Progenitor cell of endocrine pancreas (in vitro differentiated cells): ENCODE measurements around the gene TRPV2. TPM values are rescaled to one million over a fixed set of nuclear protein-coding genes. Genes with fewer than 3 reads are reported as not detected.
"Not testable (repeated sequence)": the region's sequence is repeated elsewhere in the genome, so short reads cannot be mapped to it uniquely, and the experiment has no call there.

Experiments
- DNase-seq: peaks from one replicate; pipeline ENCODE4 v3.0.0; 2021; ENCODE audit warnings: low spot score; ENCODE audit not compliant: unreplicated experiment
- H3K27ac Mint-ChIP-seq: 2 replicates; pipeline ENCODE4 v1.8.0; 2021; ENCODE audit warnings: mild to moderate bottlenecking, moderate library complexity, mixed read lengths
- H3K27me3 Mint-ChIP-seq: 2 replicates; pipeline ENCODE4 v1.8.0; 2021; ENCODE audit warnings: mixed read lengths
- H3K36me3 Mint-ChIP-seq: 2 replicates; pipeline ENCODE4 v1.8.0; 2022; ENCODE audit warnings: mixed read lengths; ENCODE audit not compliant: insufficient read depth
- H3K4me1 Mint-ChIP-seq: 2 replicates; pipeline ENCODE4 v1.8.0; 2021; ENCODE audit warnings: low read depth, mixed read lengths
- H3K4me3 Mint-ChIP-seq: 2 replicates; pipeline ENCODE4 v1.8.0; 2021; ENCODE audit warnings: low read depth, mild to moderate bottlenecking, moderate library complexity, mixed read lengths
- H3K9me3 Mint-ChIP-seq: 2 replicates; pipeline ENCODE4 v1.8.0; 2021; ENCODE audit warnings: low read depth, mixed read lengths
- total RNA-seq: library from RNA; stranded (reverse); gene quantifications from 2 replicates; pipeline ENCODE4 v1.2.1, GENCODE V29; 2021
- TF ChIP-seq, protein P1 (sequence below): fragments of 200-600 bp; sonication (generic); IDR thresholded peaks from one replicate; pipeline ENCODE4 v1.5.0; 2021; ENCODE audit warnings: antibody characterized with exemption, mild to moderate bottlenecking; ENCODE audit not compliant: unreplicated experiment

Gene TRPV2
- total RNA-seq, 1 donor from 2014 or later, result 2.1 TPM

DNA sequence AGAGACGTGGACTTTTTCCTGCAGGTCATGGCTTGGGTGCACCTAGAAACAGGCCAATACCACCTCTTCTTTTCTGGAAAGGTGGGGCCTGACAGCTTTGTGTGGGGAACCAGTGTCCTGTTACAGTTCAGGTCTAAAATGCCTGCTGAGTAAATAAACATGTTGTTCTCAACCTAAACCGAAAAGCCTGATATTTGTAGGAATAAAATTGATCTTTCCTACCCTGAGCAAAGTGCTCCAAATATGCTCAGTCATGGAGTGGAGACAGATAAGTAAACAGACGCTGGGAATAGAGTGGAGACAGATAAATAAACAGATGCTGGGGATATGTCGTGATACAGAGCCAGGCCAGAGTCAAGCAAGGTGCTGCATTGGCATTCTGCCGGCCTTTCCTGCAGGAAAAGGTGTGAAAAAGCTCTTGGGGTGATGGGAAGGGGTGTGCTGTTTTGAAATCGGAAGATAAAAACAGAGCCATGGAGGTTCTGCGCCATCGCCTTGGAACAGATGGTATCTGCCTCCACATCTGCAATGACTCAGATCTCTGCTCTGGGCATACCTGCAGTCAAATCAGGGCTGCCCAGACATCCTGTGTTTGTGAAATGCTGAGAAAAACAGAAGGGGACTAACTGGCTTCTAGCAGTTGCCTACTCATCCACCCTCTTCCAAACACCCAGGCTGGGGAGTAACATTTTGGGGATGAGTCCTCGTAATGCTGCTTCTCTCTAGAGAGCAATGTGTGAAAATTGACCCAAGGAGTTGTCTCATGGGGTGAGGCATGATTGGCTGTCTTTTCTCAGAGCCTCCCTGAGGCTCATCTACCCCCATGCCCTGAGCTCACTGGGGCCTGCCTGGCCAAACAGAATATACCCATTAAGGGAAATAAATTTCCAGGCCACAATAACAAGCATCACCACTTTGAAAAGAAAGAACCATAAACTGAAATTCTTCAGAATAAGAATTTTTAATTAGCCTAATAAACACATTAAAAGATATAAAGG, 16.8 kb upstream of the TRPV2 start:
- Mint-ChIP-seq H3K27me3 (no peaks in the 10 kb centered on the region), H3K36me3 (no peaks in the 10 kb centered on the region), H3K4me3 (no peak overlapping the region)

DNA sequence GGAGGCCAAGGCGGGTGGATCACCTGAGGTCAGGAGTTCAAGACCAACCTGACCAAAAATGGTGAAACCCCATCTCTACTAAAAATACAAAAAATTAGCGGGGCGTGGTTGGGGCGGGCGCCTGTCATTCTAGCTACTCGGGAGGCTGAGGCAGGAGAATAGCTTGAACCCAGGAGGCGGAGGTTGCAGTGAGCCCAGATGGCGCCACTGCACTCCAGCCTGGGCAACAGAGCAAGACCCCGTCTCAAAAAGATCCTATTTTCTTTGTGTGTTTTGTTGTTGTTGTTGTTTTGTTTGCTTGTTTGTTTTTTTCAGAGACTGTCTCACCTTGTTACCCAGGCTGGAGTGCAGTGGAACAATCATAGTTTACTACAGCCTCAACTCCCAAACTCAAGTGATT, 11.5 kb upstream of the TRPV2 start:
- H3K9me3 Mint-ChIP-seq, H3K27ac Mint-ChIP-seq, DNase-seq, H3K27me3 Mint-ChIP-seq, H3K4me3 Mint-ChIP-seq, H3K36me3 Mint-ChIP-seq: not testable (repeated sequence)
- H3K4me1 Mint-ChIP-seq, result peaks cover 13% of the 10 kb centered on the region

More for the DNA sequence above, 16.8 kb upstream of the TRPV2 start:
- Mint-ChIP-seq H3K27ac (peak overlapping the region; percentile 86), H3K4me1 (peaks cover 29% of the 10 kb centered on the region), H3K9me3 (no peaks in the 10 kb centered on the region)
- TF ChIP-seq, protein P1, sequence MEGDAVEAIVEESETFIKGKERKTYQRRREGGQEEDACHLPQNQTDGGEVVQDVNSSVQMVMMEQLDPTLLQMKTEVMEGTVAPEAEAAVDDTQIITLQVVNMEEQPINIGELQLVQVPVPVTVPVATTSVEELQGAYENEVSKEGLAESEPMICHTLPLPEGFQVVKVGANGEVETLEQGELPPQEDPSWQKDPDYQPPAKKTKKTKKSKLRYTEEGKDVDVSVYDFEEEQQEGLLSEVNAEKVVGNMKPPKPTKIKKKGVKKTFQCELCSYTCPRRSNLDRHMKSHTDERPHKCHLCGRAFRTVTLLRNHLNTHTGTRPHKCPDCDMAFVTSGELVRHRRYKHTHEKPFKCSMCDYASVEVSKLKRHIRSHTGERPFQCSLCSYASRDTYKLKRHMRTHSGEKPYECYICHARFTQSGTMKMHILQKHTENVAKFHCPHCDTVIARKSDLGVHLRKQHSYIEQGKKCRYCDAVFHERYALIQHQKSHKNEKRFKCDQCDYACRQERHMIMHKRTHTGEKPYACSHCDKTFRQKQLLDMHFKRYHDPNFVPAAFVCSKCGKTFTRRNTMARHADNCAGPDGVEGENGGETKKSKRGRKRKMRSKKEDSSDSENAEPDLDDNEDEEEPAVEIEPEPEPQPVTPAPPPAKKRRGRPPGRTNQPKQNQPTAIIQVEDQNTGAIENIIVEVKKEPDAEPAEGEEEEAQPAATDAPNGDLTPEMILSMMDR, result no peak
- no peak for DNase-seq

DNA sequence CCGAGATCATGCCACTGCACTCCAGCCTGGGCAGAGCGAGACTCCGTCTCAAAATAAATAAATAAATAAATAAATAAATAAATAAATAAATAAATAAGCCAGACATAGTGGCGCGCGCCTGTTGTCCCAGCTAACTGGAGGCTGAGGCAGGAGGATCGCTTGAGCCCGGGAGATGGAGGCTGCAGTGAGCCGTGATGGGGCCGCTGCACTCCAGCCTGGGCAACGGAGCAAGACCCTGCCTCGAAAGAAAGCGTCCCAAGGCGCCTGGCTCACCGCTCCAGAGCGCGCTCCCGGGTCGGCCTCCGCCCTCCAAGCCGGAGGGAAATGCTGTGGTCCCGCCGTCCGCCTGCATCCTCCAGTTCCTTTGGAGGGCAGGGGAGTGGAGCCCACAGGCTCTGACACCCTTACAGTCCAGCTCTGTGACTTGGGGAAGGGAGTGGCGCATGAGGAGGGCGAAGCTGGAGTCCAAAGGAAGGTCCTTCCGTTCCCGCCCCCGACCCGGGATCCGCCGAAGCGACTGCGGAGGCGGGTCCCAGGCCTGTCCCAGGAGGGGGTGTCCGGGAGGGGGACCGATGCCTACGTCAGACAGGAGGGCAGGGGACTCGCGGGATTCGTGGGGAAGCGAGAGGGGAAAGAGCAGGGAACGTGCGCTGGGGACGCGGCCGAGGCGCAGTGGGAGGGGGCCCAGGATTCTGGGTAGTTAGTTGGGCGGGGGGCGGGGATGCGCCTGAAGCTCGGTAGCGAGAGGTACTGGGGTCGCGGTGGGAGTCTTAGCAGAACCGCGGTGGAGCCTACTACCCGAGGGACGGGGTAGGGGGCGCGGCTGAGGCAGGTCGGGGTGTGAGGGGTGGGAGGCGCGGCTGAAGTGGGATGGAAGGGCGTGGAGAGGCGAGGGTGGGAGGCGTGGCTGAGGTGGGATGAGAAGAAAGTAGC, 8.4 kb upstream of the TRPV2 start:
- peak overlapping the region; percentile 69 for H3K4me3 Mint-ChIP-seq
- H3K36me3 Mint-ChIP-seq, result no peaks in the 10 kb centered on the region
- peaks cover 5% of the 10 kb centered on the region for H3K27me3 Mint-ChIP-seq
- H3K9me3 Mint-ChIP-seq, result no peaks in the 10 kb centered on the region
- TF ChIP-seq, protein P1, result peak; percentile 22
- DNase-seq, result peak; percentile 53
- H3K27ac Mint-ChIP-seq, result no peak overlapping the region
- H3K4me1 Mint-ChIP-seq, result no peaks in the 10 kb centered on the region

DNA sequence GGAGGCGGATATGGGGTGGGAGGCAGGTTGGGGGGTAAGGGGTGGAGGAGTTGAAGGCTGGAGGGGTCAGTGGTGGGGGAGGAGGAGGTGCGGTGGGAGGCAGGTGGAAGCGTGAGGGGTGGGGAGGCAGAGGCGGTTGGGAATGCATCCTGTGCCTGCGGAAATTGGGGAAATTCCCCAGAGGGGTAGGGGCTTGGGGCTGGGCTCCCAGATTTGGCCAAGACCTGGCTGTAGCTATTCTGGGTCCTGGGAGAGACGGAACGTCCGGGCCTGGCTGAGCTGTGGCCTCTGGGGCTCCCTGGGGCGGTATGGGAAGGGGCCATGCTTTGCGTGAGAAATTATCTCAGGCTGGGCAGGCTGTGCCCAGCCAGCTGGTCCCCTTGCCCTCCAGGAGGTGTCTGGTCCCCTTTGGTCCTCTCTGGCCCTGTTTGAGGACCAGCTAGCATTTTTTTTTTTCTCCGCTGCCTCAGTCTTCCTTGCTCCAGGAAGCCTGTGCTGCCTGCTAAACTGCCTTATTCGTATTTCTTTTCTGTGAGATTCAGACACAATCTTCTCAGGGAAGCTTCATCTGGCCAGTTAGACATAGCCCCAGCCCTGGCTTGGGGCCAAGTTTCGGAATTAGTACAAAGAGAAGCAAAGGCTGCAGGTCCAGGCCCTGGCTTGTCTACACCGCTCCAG, 7.3 kb upstream of the TRPV2 start:
- Mint-ChIP-seq H3K27ac (no peak overlapping the region), H3K9me3 (no peaks in the 10 kb centered on the region), H3K36me3 (no peaks in the 10 kb centered on the region), H3K4me1 (no peaks in the 10 kb centered on the region), H3K27me3 (peaks cover 6% of the 10 kb centered on the region), H3K4me3 (peak overlapping the region; percentile 8)
- no peak for DNase-seq
- TF ChIP-seq, protein P1, result no peak

DNA sequence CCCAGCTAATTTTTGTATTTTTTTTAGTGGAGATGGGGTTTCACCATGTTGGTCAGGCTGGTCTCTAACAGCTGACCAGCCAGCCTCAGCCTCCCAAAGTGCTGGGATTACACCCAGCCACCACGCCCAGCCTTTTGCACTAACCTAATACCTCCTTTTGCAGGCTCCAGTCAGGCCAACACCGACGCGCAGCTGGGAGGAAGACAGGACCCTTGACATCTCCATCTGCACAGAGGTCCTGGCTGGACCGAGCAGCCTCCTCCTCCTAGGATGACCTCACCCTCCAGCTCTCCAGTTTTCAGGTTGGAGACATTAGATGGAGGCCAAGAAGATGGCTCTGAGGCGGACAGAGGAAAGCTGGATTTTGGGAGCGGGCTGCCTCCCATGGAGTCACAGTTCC, 2.0 kb downstream of the TRPV2 start:
- Mint-ChIP-seq H3K4me1 (no peaks in the 10 kb centered on the region), H3K27ac (no peak overlapping the region), H3K4me3 (no peak overlapping the region), H3K36me3 (no peaks in the 10 kb centered on the region), H3K9me3 (no peaks in the 10 kb centered on the region), H3K27me3 (peaks cover 8% of the 10 kb centered on the region)
- DNase-seq, result no peak
- TF ChIP-seq, protein P1, result no peak
